CD4-positive, alpha-beta T cell (primary cell): ENCODE measurements around the gene PSRC1. TPM values are rescaled to one million over a fixed set of nuclear protein-coding genes. Genes with fewer than 3 reads are reported as not detected.

Source experiments
- ATAC-seq: fragments of 200-7000 bp; cut with Tn5 transposase; one replicate; pipeline ENCODE4 v1.10.0; 2022; ENCODE audit warnings: mild to moderate bottlenecking; ENCODE audit not compliant: poor library complexity
- CTCF ChIA-PET: fragments of 350-600 bp; sonication (Branson Sonifier 250); formaldehyde crosslinking; loops from one replicate; lab custom pipeline; 2021; ENCODE audit warnings: antibody characterized with exemption, inconsistent platforms; lab: Charles Lee
- POLR2A ChIA-PET: fragments of 350-600 bp; sonication (Branson Sonifier 250); formaldehyde crosslinking; loops from one replicate; lab custom pipeline; 2021; ENCODE audit warnings: antibody characterized with exemption, inconsistent platforms; lab: Charles Lee
- DNase-seq, 14 experiments: peaks; one replicate each; pipeline ENCODE4 v3.0.0-alpha.2; 2013 to 2020; ENCODE audit warnings: mixed read lengths in 2 of 14
- H3K27ac ChIP-seq, 2 donors: one replicate each; pipeline versions ENCODE4 v1.5.1 to v1.7.0; 2013; ENCODE audit warnings: low read length in 2 of 2, low read depth in 1 of 2, mild to moderate bottlenecking in 1 of 2
- H3K27me3 ChIP-seq, 2 experiments: 1 replicate in 1 of 2; 2 replicates in 1 of 2; pipeline versions ENCODE4 v1.6.1 to v1.7.0; 2013; ENCODE audit warnings: low read length in 2 of 2, control low read depth in 1 of 2, mild to moderate bottlenecking in 1 of 2, moderate library complexity in 1 of 2; ENCODE audit not compliant: insufficient read depth in 2 of 2, control insufficient read depth in 1 of 2
- H3K36me3 ChIP-seq: one replicate; pipeline ENCODE4 v1.6.1; 2013; ENCODE audit warnings: low read length, control low read depth; ENCODE audit not compliant: insufficient read depth
- H3K4me1 ChIP-seq: one replicate; pipeline ENCODE4 v1.6.1; 2013; ENCODE audit warnings: low read length, control low read depth; ENCODE audit not compliant: insufficient read depth
- H3K4me3 ChIP-seq: one replicate; pipeline ENCODE4 v1.5.1; 2013; ENCODE audit warnings: mild to moderate bottlenecking, low read length, moderate library complexity
- H3K9me3 ChIP-seq, 2 experiments: 1 replicate in 1 of 2; 2 replicates in 1 of 2; pipeline versions ENCODE4 v1.6.1 to v1.7.0; 2013; ENCODE audit warnings: low read length in 2 of 2, mild to moderate bottlenecking in 2 of 2, control low read depth in 1 of 2, moderate library complexity in 1 of 2; ENCODE audit not compliant: control insufficient read depth in 1 of 2, insufficient read depth in 1 of 2
- H3K27ac Mint-ChIP-seq: one replicate; pipeline ENCODE4 v1.8.0; 2020; ENCODE audit warnings: mixed read lengths
- H3K27me3 Mint-ChIP-seq: one replicate; pipeline ENCODE4 v1.8.0; 2021; ENCODE audit warnings: mixed read lengths
- H3K36me3 Mint-ChIP-seq: one replicate; pipeline ENCODE4 v1.8.0; 2021; ENCODE audit warnings: low read depth, mixed read lengths
- H3K4me1 Mint-ChIP-seq: one replicate; pipeline ENCODE4 v1.8.0; 2021; ENCODE audit warnings: low read depth, mixed read lengths
- H3K4me3 Mint-ChIP-seq: one replicate; pipeline ENCODE4 v1.8.0; 2020; ENCODE audit warnings: mild to moderate bottlenecking, mixed read lengths
- H3K9me3 Mint-ChIP-seq: one replicate; pipeline ENCODE4 v1.8.0; 2020; ENCODE audit warnings: mixed read lengths
- CTCF ChIP-seq: fragments of 200-600 bp; IDR thresholded peaks from one replicate; pipeline ENCODE4 v1.8.0; 2022; ENCODE audit warnings: antibody characterized with exemption, mild to moderate bottlenecking
- intact Hi-C, 2 experiments: fragments of 100-400 bp; cut with DNase I in 1 of 2; cut with micrococcal nuclease in 1 of 2; formaldehyde crosslinking; loops; one replicate each; pipeline versions ENCODE4 v1.15.1 to v1.9.0; 2023 to 2025; cut with DNase I, micrococcal nuclease
- total RNA-seq, 174 experiments: library from RNA in 2 of 174; stranded (reverse) in 2 of 174; gene quantifications; one replicate each; pipeline ENCODE4 v1.2.3 and lab custom pipeline; 2021 to 2026

Gene PSRC1
- total RNA-seq, 2 experiments from 2014 or later, result 0.22 to 0.91 TPM

GRCh38 chr1:109239047-109239408, 43.9 kb downstream of the PSRC1 start:
- POLR2A ChIA-PET, result interaction anchor here (1.2 to 2.8 kb wide), 3 partner anchors 14 to 294 kb away, joined by 3 to 15 read pairs (median 4); partner anchors contain the start of gene SARS1

GRCh38 chr1:109238382-109238781, 44.6 kb downstream of the PSRC1 start:
- ChIA-PET POLR2A (interaction anchor here (1.2 kb wide), 1 partner anchor 295 kb away, joined by 3 read pairs; no protein-coding TSS in a partner anchor), CTCF (no interaction called here)
- intact Hi-C loops, result no loop called here
- H3K27ac Mint-ChIP-seq, result no peak overlapping the region
- H3K4me1 Mint-ChIP-seq, result peaks cover 33% of the 10 kb centered on the region
- peaks cover 51% of the 10 kb centered on the region for H3K36me3 ChIP-seq
- no peaks in the 10 kb centered on the region for H3K9me3 Mint-ChIP-seq
- H3K9me3 ChIP-seq, result no peaks in the 10 kb centered on the region
- H3K27ac ChIP-seq, result no peak overlapping the region
- H3K4me1 ChIP-seq, result peaks cover 29% of the 10 kb centered on the region
- TF ChIP-seq CTCF, result no peak
- ATAC-seq (no peak), DNase-seq (peak in 1 of 14 experiments; percentile 27)
- H3K36me3 Mint-ChIP-seq, result peaks cover 55% of the 10 kb centered on the region
- no peak overlapping the region for H3K4me3 ChIP-seq
- no peaks in the 10 kb centered on the region for H3K27me3 Mint-ChIP-seq
- H3K4me3 Mint-ChIP-seq, result no peak overlapping the region
- peaks cover 0 to 3% of the 10 kb centered on the region in 2 experiments for H3K27me3 ChIP-seq

More at GRCh38 chr1:109239047-109239408, 43.9 kb downstream of the PSRC1 start:
- peaks cover 55% of the 10 kb centered on the region for H3K36me3 Mint-ChIP-seq
- peaks cover 0 to 3% of the 10 kb centered on the region in 2 experiments for H3K27me3 ChIP-seq
- H3K27ac ChIP-seq, result no peak overlapping the region
- DNase-seq (no peak), ATAC-seq (no peak)
- H3K36me3 ChIP-seq, result peaks cover 51% of the 10 kb centered on the region
- no peak overlapping the region for H3K4me3 ChIP-seq
- peak overlapping the region; percentile 73 for H3K27ac Mint-ChIP-seq
- H3K4me1 Mint-ChIP-seq, result peaks cover 33% of the 10 kb centered on the region
- H3K9me3 Mint-ChIP-seq, result no peaks in the 10 kb centered on the region
- no peaks in the 10 kb centered on the region for H3K27me3 Mint-ChIP-seq
- no peak overlapping the region for H3K4me3 Mint-ChIP-seq
- TF ChIP-seq CTCF, result no peak
- peaks cover 29% of the 10 kb centered on the region for H3K4me1 ChIP-seq
- intact Hi-C loops, result no loop called here
- CTCF ChIA-PET, result no interaction called here
- H3K9me3 ChIP-seq, result no peaks in the 10 kb centered on the region

- peaks cover 30% of the 10 kb centered on the region for H3K4me1 Mint-ChIP-seq
- DNase-seq (no peak), ATAC-seq (no peak)
- no peak overlapping the region for H3K4me3 Mint-ChIP-seq
- intact Hi-C loops, result no loop called here
- no peaks in the 10 kb centered on the region for H3K27me3 Mint-ChIP-seq
- no peak for TF ChIP-seq CTCF
- H3K27ac Mint-ChIP-seq, result no peak overlapping the region
- H3K9me3 Mint-ChIP-seq, result no peaks in the 10 kb centered on the region
- Histone ChIP-seq H3K27me3 (peaks cover 0 to 2% of the 10 kb centered on the region in 2 experiments), H3K4me1 (peaks cover 27% of the 10 kb centered on the region), H3K36me3 (peaks cover 58% of the 10 kb centered on the region), H3K27ac (no peak overlapping the region), H3K9me3 (no peaks in the 10 kb centered on the region), H3K4me3 (no peak overlapping the region)
- H3K36me3 Mint-ChIP-seq, result peaks cover 63% of the 10 kb centered on the region
- CTCF ChIA-PET, result no interaction called here
- POLR2A ChIA-PET, result no interaction called here
Measured at GRCh38 chr1:109237512-109237911, 45.4 kb downstream of the PSRC1 start.
